Measurements from ENCODE around the gene PREP. TPM values are rescaled to one million over a fixed set of nuclear protein-coding genes. Genes with fewer than 3 reads are reported as not detected.

PREP gene
- total and polyA plus RNA-seq, 12 donors, result 11.7 to 37.1 (median 17.7) TPM

GRCh38 chr6:105398859-105399258 is 4.0 kb downstream of the PREP start:
- intact Hi-C loops (cut with DNase I), result no loop called here
- DNase-seq, result no peak
- H3K9me3 ChIP-seq (replicated peaks in 1 of 3), result no peaks in the 10 kb centered on the region
- H3K27me3 ChIP-seq, result no peaks in the 10 kb centered on the region
- H3K4me1 ChIP-seq (replicated peaks in 1 of 2), result peaks cover 3 to 31% of the 10 kb centered on the region in 2 donors
- WGBS, 4 donors, result 88 to 93% (median 89%) methylated on average over 5 of the region's 5 CpGs
- no peak overlapping the region for H3K27ac ChIP-seq
- H3K4me3 ChIP-seq, result no peak overlapping the region
- peaks cover 0 to 12% of the 10 kb centered on the region in 2 donors for H3K36me3 ChIP-seq (replicated peaks in 1 of 2)
- TF ChIP-seq POLR2A (IDR thresholded peaks at IDR 0.05) (no peak), CTCF (IDR thresholded peaks at IDR 0.05) (no peak)

- Histone ChIP-seq H3K4me3 (no peak overlapping the region), H3K27me3 (no peaks in the 10 kb centered on the region), H3K9me3 (replicated peaks in 1 of 3) (no peaks in the 10 kb centered on the region), H3K27ac (no peak overlapping the region), H3K4me1 (replicated peaks in 1 of 2) (peaks cover 3 to 27% of the 10 kb centered on the region in 2 donors), H3K36me3 (replicated peaks in 1 of 2) (peaks cover 0 to 12% of the 10 kb centered on the region in 2 donors)
- WGBS, 4 donors, result 55 to 78% (median 74%) methylated on average over 6 of the region's 6 CpGs
- intact Hi-C loops (cut with DNase I), result no loop called here
- no peak for TF ChIP-seq CTCF (IDR thresholded peaks at IDR 0.05)
- DNase-seq, result no peak
These were observed 4.9 kb downstream of the PREP start for GRCh38 chr6:105397987-105398386.

- intact Hi-C loops (cut with DNase I), result no loop called here
- H3K4me3 ChIP-seq, result no peak overlapping the region
- 92 to 97% (median 96%) methylated on average over 6 of the region's 6 CpGs for WGBS, 4 donors
- H3K27me3 ChIP-seq, result no peaks in the 10 kb centered on the region
- DNase-seq, result no peak
- H3K9me3 ChIP-seq (replicated peaks in 1 of 3), result no peaks in the 10 kb centered on the region
- no peak for TF ChIP-seq POLR2A (IDR thresholded peaks at IDR 0.05)
- no peak for TF ChIP-seq CTCF (IDR thresholded peaks at IDR 0.05)
- H3K36me3 ChIP-seq (replicated peaks in 1 of 2), result peaks cover 0 to 12% of the 10 kb centered on the region in 2 donors
- no peak overlapping the region for H3K27ac ChIP-seq
- H3K4me1 ChIP-seq (replicated peaks in 1 of 2), result no peaks in the 10 kb centered on the region
These were observed 11.2 kb downstream of the PREP start for GRCh38 chr6:105391705-105392104.

- Histone ChIP-seq H3K36me3 (replicated peaks in 1 of 2) (no peaks in the 10 kb centered on the region), H3K27ac (no peak overlapping the region), H3K9me3 (replicated peaks in 1 of 3) (no peaks in the 10 kb centered on the region), H3K4me3 (no peak overlapping the region), H3K4me1 (replicated peaks in 1 of 2) (no peaks in the 10 kb centered on the region), H3K27me3 (no peaks in the 10 kb centered on the region)
- WGBS, 4 donors, result 75 to 86% (median 84%) methylated on average over 3 to 5 of the region's 5 CpGs
- no peak for DNase-seq
- TF ChIP-seq CTCF (IDR thresholded peaks at IDR 0.05), result no peak
- TF ChIP-seq POLR2A (IDR thresholded peaks at IDR 0.05), result no peak
- intact Hi-C loops (cut with DNase I), result no loop called here
These were observed 13.3 kb downstream of the PREP start for GRCh38 chr6:105389543-105389942.
